Measurements from ENCODE around the gene KAT2B. TPM values are rescaled to one million over a fixed set of nuclear protein-coding genes. Genes with fewer than 3 reads are reported as not detected.

KAT2B gene
- total RNA-seq, 1 experiment from 2014 or later: 3.2 TPM

- no TSS peak for BruUV-seq (replicated peaks)
- H3K9me3 ChIP-seq (ENCODE audit: insufficient read depth, low read depth): no peaks in the 10 kb centered on the region; the same call in 1 of the 2 replicates
- H3K4me2 ChIP-seq: no peak overlapping the region
- H3K9me2 ChIP-seq (ENCODE audit: insufficient read depth): no peaks in the 10 kb centered on the region
- no peak for TF ChIP-seq EZH2 (IDR thresholded peaks at IDR 0.05; ENCODE audit: low read depth)
- no peak for TF ChIP-seq CTCF (conservative IDR thresholded peaks at IDR 0.05)
- no peak overlapping the region for H3K27ac ChIP-seq
- ChIA-PET CTCF (no interaction called here), POLR2A (ENCODE audit: unreplicated experiment) (no interaction called here)
- no peaks in the 10 kb centered on the region for H3F3A ChIP-seq (ENCODE audit: insufficient read depth, low read depth)
- no peak overlapping the region for H2AFZ ChIP-seq
- no peak for DNase-seq
- H4K20me1 ChIP-seq (ENCODE audit: insufficient read depth): no peaks in the 10 kb centered on the region
- H3K4me1 ChIP-seq (replicated peaks; ENCODE audit: insufficient read depth): no peaks in the 10 kb centered on the region
- H3K4me3 ChIP-seq: no peak overlapping the region
- H3K36me3 ChIP-seq (ENCODE audit: low read depth): no peaks in the 10 kb centered on the region
- no peaks in the 10 kb centered on the region for H3K79me2 ChIP-seq (ENCODE audit: low read depth)
- intact Hi-C loops (cut with micrococcal nuclease; ENCODE audit: unreplicated experiment): no loop called here
- H3K27me3 ChIP-seq (ENCODE audit: insufficient read depth, low read depth): no peaks in the 10 kb centered on the region
Observed at GRCh38 chr3:20143519-20143918, 103.3 kb downstream of the KAT2B start.

GRCh38 chr3:20145874-20146273, 105.6 kb downstream of the KAT2B start:
- POLR2A ChIA-PET (ENCODE audit: unreplicated experiment): no interaction called here
- no peak overlapping the region for H2AFZ ChIP-seq
- CTCF ChIA-PET: no interaction called here

GRCh38 chr3:20146301-20146700, 106.1 kb downstream of the KAT2B start:
- H3K27me3 ChIP-seq (ENCODE audit: insufficient read depth, low read depth): no peaks in the 10 kb centered on the region
- H4K20me1 ChIP-seq (ENCODE audit: insufficient read depth): no peaks in the 10 kb centered on the region
- no peak overlapping the region for H2AFZ ChIP-seq
- H3F3A ChIP-seq (ENCODE audit: insufficient read depth, low read depth): no peaks in the 10 kb centered on the region
- no peaks in the 10 kb centered on the region for H3K4me1 ChIP-seq (replicated peaks; ENCODE audit: insufficient read depth)
- no peaks in the 10 kb centered on the region for H3K9me2 ChIP-seq (ENCODE audit: insufficient read depth)
- CTCF ChIA-PET: no interaction called here
- intact Hi-C loops (cut with micrococcal nuclease; ENCODE audit: unreplicated experiment): no loop called here
- no peak overlapping the region for H3K4me2 ChIP-seq
- TF ChIP-seq CTCF (conservative IDR thresholded peaks at IDR 0.05): no peak
- H3K36me3 ChIP-seq (ENCODE audit: low read depth): no peaks in the 10 kb centered on the region
- no peaks in the 10 kb centered on the region for H3K79me2 ChIP-seq (ENCODE audit: low read depth)
- no peak overlapping the region for H3K27ac ChIP-seq
- no TSS peak for BruUV-seq (replicated peaks)
- H3K9me3 ChIP-seq (ENCODE audit: insufficient read depth, low read depth): no peaks in the 10 kb centered on the region; the same call in 1 of the 2 replicates
- H3K4me3 ChIP-seq: no peak overlapping the region
- DNase-seq: no peak
- POLR2A ChIA-PET (ENCODE audit: unreplicated experiment): no interaction called here

More at GRCh38 chr3:20145874-20146273, 105.6 kb downstream of the KAT2B start:
- Histone ChIP-seq H3K79me2 (ENCODE audit: low read depth) (no peaks in the 10 kb centered on the region), H3K27me3 (ENCODE audit: insufficient read depth, low read depth) (no peaks in the 10 kb centered on the region), H3K27ac (no peak overlapping the region), H3K36me3 (ENCODE audit: low read depth) (no peaks in the 10 kb centered on the region), H3F3A (ENCODE audit: insufficient read depth, low read depth) (no peaks in the 10 kb centered on the region), H3K9me3 (ENCODE audit: insufficient read depth, low read depth) (no peaks in the 10 kb centered on the region; the same call in 1 of the 2 replicates), H3K4me1 (replicated peaks; ENCODE audit: insufficient read depth) (no peaks in the 10 kb centered on the region), H4K20me1 (ENCODE audit: insufficient read depth) (no peaks in the 10 kb centered on the region), H3K4me2 (no peak overlapping the region), H3K4me3 (no peak overlapping the region), H3K9me2 (ENCODE audit: insufficient read depth) (no peaks in the 10 kb centered on the region)
- BruUV-seq (replicated peaks): no TSS peak
- intact Hi-C loops (cut with micrococcal nuclease; ENCODE audit: unreplicated experiment): no loop called here
- TF ChIP-seq CTCF (conservative IDR thresholded peaks at IDR 0.05) (no peak), EZH2 (IDR thresholded peaks at IDR 0.05; ENCODE audit: low read depth) (no peak)
- no peak for DNase-seq

Measured in PC-9 (cell line).